ENCODE data around the gene HECTD1.
"Not testable (repeated sequence)": the region's sequence is repeated elsewhere in the genome, so short reads cannot be mapped to it uniquely, and the experiment has no call there.

Gene HECTD1

DNA sequence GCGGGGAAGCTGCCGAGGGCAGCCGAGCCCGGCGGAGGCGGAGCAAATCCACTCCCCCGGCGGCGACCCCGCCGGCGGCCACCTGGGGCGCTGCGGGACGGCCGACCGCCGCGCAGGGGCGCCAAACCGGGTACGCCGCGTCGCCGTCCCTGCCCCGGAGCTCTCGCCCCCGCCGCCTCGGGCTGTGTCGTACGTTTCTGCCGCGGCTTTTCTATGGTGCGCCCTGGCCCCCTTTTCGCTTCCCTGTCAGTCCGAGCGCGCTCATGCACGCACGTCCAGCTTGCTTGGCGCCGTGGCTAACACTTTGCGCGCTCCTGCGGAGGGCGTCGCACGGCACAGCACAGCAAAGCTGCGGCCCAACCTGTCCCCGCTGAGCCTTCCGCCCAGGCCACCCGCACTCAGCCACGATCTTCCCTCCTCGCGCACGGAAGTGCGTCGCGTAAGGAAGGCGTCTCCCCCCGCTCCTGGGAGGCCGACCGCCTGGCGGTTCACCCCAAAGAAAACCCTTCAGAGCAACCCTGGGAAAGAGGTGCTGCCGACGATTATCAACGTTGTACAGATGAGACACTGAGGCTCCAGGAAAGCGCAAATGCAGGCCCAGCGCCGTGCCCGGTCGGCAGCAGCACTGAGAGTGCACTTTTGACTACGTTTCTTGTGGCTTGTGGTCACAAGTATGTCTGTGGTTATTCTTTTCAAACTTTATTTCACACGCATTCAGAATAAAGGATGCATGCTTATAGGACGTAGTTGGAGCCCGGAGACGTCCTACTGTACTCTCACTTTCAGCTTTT, at the start of gene HECTD1:
Gene HECTD1 (minus strand): TSS at position 39 of the 791 bp plus-strand sequence. CDS start 1,857 bp downstream, outside the sequence.
- peak; percentile 85 for DNase-seq

DNA sequence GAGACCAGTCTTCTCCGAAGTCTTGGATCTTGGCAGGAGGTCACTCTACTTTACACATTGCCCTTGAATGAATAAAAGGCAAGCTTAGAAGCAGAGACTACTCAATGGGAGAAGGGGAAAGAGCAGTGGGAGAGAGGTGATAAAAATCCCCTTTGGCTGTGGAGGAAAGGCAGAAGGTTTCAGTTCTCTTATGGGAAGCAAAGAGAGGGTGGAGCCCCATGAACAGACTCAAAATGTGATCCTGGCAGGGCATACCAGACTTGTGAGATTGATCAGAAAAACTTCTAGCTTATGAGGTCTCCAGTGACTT, 49.6 kb upstream of the HECTD1 start:
- no peak for DNase-seq

DNA sequence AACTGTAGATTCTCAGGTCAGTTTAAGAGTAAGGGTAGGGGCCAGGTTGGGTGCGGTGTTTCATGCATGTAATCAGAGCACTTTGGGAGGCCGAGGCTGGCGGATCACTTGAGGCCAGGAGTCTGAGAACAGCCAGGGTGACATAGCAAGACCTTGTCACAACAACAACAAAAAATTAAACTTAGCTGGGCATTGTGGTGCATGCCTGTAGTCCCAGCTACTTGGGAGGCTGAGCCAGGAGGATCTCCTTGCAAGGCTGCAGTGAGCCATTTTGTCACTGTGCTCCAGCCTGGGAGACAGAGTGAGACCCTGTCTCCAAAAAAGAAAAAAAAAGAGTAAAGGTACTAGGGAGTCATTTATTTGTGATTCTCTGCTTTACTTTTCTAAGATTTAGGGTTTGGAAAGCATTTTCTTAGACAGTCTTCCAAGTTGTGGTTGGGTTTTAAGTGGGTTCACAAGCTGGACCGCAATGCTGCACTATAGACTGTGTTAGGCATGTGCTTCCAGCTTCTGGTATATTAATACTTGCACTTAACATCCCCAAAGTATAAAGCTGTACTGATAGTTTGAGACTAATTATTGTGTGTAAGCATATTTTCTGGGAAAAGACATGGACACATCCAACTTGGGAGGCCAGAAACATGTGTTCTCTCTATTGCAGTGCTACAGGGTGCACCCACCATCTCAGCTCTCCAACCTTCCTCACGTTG, 49.1 kb upstream of the HECTD1 start:
- no peak for DNase-seq

DNA sequence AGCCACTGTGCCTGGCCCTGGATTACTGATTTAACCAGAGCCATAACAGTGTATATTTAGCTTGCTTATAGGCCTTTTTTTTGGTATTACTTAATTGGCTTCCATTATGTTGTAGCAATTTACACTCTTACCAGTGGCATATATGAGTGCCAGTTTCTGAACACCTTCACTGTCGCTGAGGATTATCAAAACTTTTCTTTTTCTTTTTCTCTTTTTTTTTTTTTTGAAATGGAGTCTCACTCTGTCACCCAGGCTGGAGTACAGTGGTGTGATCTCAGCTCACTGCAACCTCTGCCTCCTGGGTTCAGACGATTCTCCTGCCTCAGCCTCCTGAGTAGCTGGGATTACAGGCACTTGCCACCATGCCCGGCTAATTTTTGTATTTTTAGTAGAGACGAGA, 48.3 kb upstream of the HECTD1 start:
- DNase-seq, result not testable (repeated sequence)

DNA sequence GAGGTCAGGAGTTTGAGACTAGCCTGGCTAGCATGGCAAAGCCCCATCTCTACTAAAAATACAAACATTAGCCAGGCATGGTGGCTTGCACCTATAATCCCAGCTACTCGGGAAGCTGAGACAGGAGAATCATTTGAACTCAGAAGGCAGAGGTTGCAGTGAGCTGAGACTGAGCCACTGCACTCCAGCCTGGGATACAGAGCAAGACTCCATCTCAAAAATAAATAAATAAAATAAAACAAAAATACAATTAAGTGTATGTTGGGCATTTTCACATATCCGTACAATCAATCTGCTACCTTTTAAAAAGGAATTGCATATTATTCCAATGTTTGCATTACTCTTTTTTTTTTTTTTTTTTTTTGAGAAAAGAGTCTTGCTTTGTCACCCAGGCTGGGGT, 47.7 kb upstream of the HECTD1 start:
- DNase-seq, result no peak

DNA sequence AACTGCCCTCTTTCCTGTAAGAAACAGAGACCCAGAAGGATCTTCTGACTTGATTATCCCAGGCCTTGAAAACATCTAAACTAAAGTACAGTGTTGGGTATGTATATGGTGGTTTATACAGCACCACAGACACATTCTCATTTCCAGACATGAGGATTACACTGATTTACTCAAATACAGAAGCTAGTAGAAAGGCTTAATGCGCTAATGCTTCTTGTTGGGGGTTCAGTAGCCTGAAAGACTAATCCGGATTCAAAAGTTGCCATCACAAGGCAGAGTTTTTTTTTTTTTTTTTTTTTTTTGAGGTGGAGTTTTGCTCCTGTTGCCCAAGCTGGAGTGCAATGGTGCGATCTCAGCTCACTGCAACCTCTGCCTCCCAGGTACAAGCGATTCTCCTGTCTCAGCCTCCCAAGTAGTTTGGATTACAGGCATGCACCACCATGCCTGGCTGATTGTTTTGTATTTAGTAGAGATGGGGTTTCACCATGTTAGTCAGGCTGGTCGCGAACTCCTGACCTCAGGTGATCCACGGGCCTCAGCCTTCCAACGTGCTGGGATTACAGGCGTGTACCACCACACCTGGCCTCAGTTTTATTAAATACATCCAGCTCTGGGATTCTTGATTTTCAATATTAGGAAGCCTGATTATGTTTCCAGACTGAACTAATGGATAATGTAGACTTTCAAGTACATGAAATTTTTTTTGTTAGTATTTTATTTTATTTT, 46.3 kb upstream of the HECTD1 start:
- no peak for DNase-seq

DNA sequence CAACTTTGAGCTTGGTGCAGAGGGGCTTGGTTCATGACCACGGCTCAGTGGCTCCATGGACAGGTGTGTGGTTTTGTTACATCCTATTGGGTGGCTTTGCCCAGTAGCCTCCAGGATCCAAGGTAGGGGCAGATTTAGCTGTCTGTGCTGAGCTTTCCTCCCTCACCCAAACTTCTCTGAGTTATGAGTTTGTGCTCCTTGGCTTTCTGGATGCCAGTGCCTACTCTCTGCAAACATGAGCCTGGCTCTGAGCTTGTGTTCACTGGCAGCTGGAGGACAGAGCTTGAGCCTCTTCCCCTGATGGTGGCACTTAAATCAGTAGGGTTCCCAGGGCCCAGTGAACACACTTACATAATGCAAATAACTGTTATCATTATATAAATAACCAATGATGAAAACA, 45.3 kb upstream of the HECTD1 start:
- DNase-seq, result no peak

DNA sequence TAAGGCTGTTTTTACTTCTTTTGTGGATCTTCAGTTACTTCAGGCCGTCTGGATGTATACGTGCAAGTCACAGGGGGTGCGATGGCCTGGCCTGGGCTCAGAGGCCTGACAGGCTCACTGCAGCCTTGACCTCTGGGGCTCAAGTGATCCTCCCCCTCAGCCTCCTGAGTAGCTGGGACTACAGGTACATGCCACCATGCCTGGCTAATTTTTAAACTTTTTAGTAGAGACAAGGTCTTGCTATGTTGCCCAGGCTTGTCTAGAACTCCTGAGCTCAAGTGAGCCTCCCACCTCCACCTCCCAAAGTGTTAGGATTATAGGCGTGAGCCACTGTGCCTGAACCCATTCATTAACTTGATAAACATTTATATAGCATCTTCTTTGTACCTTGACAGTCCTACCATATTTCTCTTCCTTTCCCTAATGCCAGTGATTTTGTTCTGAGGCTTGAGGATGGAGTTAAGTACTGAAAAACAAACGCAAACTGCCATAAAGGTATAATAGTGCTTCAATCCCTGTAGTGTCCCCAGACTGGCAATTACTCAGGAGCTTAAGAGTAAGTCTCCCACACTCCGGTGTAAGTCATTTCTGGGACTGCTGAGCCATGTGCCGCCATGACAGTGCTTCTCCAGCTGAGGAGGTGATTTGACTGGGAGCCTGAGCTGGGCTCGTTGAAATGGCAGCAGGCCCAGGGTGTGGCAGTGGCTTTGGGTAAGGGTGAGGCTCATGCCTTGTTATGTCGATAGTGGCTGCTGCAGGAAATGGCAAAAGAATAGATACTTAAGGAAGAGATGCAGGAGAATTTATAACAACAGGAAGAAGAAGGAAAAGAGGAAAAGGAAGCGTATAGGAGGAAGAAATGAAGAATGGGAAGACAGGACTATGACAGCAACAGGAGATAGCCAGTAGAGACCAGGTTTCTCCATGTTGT, 43.7 kb upstream of the HECTD1 start:
- no peak for DNase-seq

DNA sequence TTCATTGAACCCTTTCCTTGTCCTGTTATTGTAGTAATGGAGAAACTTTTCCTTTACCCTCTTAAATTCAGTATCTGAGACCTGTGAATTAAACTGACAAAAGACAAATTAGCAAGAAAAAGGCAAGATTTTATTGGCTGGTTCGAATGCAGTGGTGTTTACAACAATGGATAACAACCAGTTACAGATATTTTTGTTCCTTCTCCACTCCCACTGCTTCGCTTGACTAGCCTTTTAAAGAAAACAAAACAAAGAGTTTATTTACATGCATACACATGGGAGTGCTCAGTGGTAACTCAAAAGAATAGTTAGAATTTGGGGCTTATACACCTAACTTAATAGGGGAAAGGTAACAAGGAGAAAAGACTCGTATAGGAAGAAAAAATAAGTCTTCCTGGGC, 37.0 kb upstream of the HECTD1 start:
- DNase-seq, result no peak

DNA sequence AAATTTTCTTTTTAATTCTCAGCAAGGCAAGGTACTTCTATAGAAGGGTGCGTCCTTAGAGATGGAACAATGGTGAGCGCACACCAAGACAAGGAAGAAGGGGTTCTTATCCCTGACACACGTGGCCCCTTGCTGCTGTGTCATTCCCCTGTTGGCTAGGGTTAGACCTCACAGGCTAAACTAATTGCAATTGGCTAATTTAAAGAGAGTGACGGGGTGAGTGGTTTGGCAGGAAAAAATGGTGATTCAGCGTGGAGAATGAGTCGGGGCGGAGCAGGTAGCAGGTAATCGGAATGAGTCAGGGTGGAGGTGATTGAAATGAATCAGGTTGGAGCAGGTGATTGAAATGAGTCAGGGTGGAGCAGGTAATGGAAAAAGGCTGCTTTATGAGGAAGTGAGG, 36.3 kb upstream of the HECTD1 start:
- DNase-seq, result no peak

DNA sequence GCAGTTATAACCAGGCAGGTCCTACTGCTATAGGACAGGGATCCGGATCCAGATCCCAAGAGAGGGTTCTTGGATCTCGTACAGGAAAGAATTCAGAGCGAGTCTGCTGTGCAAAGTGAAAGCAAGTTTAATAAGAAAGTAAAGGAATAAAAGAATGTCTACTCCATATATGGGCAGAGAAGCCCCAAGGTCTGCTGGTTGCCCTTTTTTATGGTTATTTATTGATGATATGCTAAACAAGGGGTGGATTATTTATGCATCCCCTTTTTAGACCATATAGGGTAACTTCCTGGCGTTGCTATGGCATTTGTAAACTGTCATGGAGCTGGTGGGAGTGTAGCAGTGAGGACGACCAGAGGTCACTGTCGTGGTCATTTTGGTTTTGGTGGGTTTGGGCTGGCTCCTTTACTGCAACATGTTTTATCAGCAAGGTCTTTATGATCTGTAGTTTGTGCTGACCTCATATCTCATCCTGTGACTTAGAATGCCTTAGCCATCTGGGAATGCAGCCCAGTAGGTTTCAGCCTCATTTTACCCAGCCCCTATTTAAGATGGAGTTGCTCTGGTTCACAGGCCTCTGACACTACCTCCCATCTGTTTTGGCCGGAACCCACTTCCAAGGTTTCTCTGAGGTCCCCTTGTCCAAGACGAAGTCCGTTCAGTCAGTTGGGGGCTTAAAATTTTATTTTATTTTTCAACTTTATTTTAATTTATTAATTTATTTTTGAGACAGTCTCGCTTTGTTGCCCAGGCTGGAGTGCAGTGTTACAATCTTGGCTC, 34.8 kb upstream of the HECTD1 start:
- not testable (repeated sequence) for DNase-seq

DNA sequence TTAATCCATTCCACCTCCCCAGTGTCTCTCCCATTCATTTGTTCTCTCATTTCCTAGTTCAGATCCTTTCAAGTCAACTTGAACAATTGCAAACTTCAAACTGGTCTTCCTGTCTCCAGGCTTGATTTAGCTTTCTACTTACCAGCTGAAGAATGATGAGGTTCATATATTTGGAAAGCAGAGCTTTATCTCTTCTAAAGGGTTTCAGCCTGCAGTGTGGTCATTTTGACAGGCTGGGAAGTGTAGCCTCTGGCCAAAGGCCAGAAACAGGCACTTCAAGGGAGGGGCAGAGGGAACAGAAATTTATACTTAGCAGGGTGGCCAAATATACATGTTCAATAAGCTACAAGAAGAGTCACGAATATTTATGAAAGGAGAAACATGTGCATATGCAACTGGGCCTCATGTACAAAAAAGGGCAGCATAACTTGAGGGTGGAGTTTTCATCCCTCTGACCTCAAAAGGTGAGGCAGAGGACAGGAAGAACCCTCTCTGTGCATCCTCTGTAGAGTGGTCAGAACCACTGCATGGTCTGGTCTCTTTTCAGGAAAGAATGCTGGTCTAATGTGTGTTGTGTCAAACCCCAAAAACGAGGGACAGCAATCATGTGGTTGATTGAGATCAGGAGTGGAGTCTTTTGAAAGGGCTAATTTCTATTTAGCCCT, 34.0 kb upstream of the HECTD1 start:
- DNase-seq, result no peak

DNA sequence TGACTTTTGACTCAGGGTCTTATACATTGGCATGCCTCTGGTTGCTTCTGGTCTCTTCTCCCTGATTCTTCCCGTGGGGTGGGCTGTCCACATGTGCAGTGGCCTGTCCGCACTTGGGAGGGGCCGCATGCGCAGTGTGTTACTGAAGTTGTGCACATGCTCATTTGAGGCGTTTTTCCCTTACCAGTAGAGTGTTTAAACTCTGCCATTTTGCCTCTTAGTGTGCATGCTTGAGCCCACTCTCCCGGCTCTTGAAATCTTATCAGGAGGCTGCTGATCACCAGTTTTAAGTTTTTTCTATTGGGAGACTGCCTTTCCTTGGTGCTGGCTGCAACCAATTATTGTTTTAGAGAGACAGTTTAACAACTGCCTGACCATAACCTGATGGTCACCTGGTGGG, 32.1 kb upstream of the HECTD1 start:
- no peak for DNase-seq

DNA sequence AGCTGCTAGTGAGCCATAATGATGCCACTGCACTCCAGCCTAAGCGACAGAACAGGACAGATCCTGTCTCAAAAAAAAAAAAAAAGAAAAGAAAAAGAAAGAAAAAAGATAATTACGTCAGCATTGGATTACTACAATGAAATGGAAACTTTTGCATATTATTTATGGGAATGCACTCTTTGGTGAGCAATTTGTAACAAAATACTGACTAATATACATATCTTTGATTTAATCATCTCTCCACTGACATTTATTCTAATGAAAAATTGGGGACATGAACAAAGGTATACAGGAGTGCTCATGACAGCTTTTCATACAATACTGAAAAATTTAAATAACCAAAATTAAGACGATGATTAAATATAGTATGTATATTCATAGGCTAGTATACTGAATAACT, 27.9 kb upstream of the HECTD1 start:
- no peak for DNase-seq

DNA sequence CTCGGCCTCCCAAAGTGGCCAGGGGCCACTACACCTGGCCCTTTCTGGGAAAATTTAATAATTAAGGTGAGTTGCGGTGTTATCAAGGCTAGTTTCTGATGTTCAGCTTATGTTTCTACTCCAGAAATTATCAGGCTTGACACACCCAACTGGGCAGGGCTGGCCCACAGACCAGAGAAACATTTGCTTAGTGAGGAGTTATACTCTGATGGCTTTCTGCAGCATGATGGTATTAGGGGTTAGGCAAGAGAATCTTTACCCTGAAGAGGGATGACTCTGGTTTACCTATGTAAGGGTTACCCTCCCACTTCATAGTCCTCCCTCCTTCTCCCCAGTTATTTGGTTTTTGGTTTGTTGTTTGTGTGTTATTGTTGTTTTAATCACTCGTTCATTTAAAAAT, 24.5 kb upstream of the HECTD1 start:
- DNase-seq, result no peak

DNA sequence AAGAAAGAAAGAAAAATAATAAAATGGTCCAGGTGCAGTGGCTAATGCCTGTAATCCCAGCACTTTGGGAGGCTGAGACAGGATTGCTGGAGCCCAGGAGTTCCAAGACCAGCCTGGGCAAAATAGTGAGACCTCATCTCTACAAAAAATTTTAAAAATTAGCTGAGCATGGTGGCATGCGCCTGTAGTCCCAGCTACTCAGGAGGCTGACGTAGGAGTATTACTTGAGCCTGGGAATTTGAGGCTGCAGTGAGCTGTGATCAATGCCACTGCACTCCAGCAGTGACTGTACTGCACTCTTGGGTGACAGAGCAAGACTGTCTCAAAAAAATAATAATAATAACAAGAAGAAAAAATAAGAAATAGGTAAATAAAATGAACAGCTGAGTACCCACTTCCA, 23.7 kb upstream of the HECTD1 start:
- not testable (repeated sequence) for DNase-seq

DNA sequence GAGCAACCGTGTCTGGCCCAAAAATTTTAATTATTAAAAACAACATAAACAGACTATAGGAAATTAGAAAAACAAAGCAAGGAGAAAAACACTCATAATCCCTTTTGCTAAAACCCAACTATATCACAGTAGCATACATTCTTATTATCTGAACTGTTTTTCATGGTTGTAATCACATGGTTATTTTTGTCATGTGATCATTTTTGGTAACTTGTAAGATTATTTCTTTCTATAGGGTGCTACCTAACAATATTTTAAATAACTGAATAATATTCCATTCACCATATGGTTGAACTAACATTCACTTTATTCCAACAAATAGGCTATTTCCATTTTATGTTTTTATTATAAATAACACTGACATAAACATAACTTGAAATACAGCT, 23.0 kb upstream of the HECTD1 start:
- no peak for DNase-seq

DNA sequence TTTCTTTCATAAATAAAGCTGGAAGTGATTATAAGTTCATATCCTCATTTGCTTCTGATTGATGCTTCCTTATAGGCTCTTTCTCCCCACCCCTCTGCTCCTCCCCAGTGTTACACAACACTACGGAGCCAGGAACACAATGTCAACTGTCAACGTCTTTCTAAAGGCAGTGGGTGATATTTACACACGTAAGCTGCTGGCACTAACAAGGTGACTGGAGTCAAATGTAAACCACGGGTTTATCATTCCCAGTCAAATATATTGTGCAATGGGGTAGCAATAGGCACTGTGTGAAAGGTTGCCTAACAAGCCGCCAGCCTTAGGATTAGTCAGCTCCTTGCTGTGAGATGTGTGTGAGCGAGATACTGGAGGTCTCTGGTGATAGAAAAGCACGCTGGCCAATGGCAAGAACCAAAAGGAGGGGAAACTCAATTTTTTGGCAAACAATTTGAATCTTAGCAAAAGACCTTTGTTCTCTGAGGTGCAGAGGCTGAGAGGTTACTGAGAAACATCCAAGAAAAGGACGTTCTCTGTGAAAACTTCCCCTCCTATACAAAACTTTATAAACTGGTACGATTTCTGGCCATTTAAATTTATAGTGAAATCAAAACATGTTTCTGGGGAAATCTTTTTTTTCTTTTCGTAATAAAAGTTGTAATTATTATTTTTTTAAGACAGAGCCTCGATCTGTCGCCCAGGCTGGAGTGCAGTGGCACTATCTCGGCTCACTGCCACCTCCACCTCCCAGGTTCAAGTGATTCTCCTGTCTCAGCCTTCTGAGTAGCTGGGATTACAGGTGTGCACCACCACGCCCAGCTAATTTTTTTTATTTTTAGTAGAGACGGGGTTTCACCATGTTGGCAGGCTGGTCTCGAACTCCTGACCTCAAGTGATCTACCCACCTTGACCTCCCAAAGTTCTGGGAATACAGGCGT, 22.3 kb upstream of the HECTD1 start:
- peak; percentile 70 for DNase-seq

DNA sequence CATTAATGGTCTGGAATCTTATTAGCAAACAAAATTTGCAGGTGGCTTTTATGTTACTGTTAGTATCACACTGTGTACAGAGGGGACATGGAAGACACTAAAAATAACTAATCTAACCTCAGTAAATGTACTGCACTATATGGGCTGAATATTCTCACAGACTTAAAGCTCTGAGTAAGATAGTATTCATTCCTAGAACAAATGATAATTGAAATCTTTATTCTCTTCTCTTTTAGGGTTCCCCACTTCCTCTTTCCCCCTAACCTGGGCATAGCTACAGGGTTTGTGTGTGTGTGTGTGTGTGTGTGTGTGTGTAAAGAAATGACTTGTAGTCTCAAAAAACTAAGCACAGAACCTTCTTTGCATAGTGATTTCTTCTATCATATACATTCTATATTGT, 21.4 kb upstream of the HECTD1 start:
- DNase-seq, result no peak

DNA sequence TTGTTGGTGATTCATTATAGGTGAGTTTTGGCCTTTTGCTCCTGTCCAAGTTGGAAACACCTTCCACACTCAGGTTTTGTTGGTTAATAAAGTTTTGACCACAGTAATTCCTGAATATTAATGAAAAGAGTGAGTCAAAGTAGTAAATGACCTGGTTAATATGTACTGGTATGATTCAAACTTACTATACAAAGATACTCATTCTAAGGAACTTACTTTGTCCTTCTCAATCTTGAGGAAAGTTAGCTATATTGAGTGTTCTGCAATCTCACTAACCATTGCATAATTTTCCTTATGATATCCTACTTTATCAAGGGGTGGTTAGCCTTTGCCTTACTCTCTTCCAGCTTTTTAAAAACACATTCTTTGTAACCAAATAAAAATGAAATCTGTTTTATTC, 20.9 kb upstream of the HECTD1 start:
- DNase-seq, result no peak

Data from GF-D8 (cell line).